MM.1S (cell line): ENCODE results near the gene CARMIL1.

Experiments used
- DNase-seq: peaks from one replicate; pipeline ENCODE4 v3.0.0-alpha.2; 2015
- H2AFZ ChIP-seq: fragments of 300-600 bp; sonication (generic); 2 replicates; pipeline ENCODE4 v1.6.0; 2016; ENCODE audit warnings: antibody characterized with exemption, low read length
- H3F3A ChIP-seq: fragments of 300-600 bp; sonication (generic); 2 replicates; pipeline ENCODE4 v1.6.1; 2016; ENCODE audit warnings: mild to moderate bottlenecking, antibody characterized with exemption, low read length, moderate library complexity, mixed read lengths; ENCODE audit not compliant: insufficient read depth
- H3K27ac ChIP-seq: fragments of 300-600 bp; sonication (generic); 2 replicates; pipeline ENCODE4 v1.5.1; 2016; ENCODE audit warnings: mild to moderate bottlenecking, low read length
- H3K27me3 ChIP-seq: fragments of 300-600 bp; sonication (generic); replicated peaks from 2 replicates; pipeline ENCODE4 v1.6.0; 2016; ENCODE audit warnings: low read length; ENCODE audit not compliant: insufficient read depth
- H3K36me3 ChIP-seq: fragments of 300-600 bp; sonication (generic); replicated peaks from 2 replicates; pipeline ENCODE4 v1.6.1; 2016; ENCODE audit warnings: mild to moderate bottlenecking, low read length, mixed read lengths; ENCODE audit not compliant: insufficient read depth
- H3K4me1 ChIP-seq: fragments of 300-600 bp; sonication (generic); 2 replicates; pipeline ENCODE4 v1.6.1; 2016; ENCODE audit warnings: low read length, mixed read lengths
- H3K4me2 ChIP-seq: fragments of 300-600 bp; sonication (generic); 2 replicates; pipeline ENCODE4 v1.6.0; 2016; ENCODE audit warnings: low read depth, low read length
- H3K4me3 ChIP-seq: fragments of 300-600 bp; sonication (generic); 2 replicates; pipeline ENCODE4 v1.5.1; 2016; ENCODE audit warnings: low read length, mixed read lengths
- H3K79me2 ChIP-seq: fragments of 300-600 bp; sonication (generic); 2 replicates; pipeline ENCODE4 v1.6.1; 2016; ENCODE audit warnings: mixed run types, low read length, mixed read lengths
- H3K9ac ChIP-seq: fragments of 300-600 bp; sonication (generic); 2 replicates; pipeline ENCODE4 v1.6.1; 2016; ENCODE audit warnings: low read length, mixed read lengths
- H3K9me2 ChIP-seq: fragments of 300-600 bp; sonication (generic); replicated peaks from 2 replicates; pipeline ENCODE4 v1.6.1; 2016; ENCODE audit warnings: mild to moderate bottlenecking, low read length, mixed read lengths; ENCODE audit not compliant: insufficient read depth
- H3K9me3 ChIP-seq: fragments of 300-600 bp; sonication (generic); replicated peaks from 2 replicates; pipeline ENCODE4 v1.6.1; 2016; ENCODE audit warnings: mild to moderate bottlenecking, low read length, mixed read lengths; ENCODE audit not compliant: insufficient read depth
- H4K20me1 ChIP-seq: fragments of 300-600 bp; sonication (generic); 2 replicates; pipeline ENCODE4 v1.6.1; 2016; ENCODE audit warnings: mild to moderate bottlenecking, low read length, moderate library complexity, mixed read lengths; ENCODE audit not compliant: insufficient read depth
- CTCF ChIP-seq: fragments of 300-600 bp; sonication (generic); IDR thresholded peaks from 2 replicates; pipeline ENCODE4 v1.5.1; 2016; ENCODE audit warnings: antibody characterized with exemption, low read length, mixed read lengths
- EZH2 ChIP-seq: fragments of 300-600 bp; sonication (generic); optimal IDR thresholded peaks from 2 replicates; pipeline ENCODE3; 2017; ENCODE audit warnings: low read depth, mild to moderate bottlenecking, antibody characterized with exemption, low read length, mixed read lengths
- EZH2phosphoT487 ChIP-seq: fragments of 300-600 bp; sonication (generic); IDR thresholded peaks from 2 replicates; pipeline ENCODE4 v1.6.1; 2018; ENCODE audit warnings: antibody characterized with exemption, low read length

CARMIL1 gene

GRCh38 chr6:25366903-25367545 is 87.8 kb downstream of the CARMIL1 start:
- no peaks in the 10 kb centered on the region for H3K36me3 ChIP-seq
- peaks cover 40% of the 10 kb centered on the region for H3K4me1 ChIP-seq
- TF ChIP-seq EZH2phosphoT487 (no peak), CTCF (no peak), EZH2 (no peak)
- peaks cover 55% of the 10 kb centered on the region for H3F3A ChIP-seq
- H2AFZ ChIP-seq: no peak overlapping the region
- H3K27me3 ChIP-seq: no peaks in the 10 kb centered on the region
- peak; percentile 82 for DNase-seq
- H3K27ac ChIP-seq: peak overlapping the region; percentile 97
- no peaks in the 10 kb centered on the region for H3K9me3 ChIP-seq
- H4K20me1 ChIP-seq: no peaks in the 10 kb centered on the region
- peak overlapping the region; percentile 29 for H3K4me3 ChIP-seq
- no peaks in the 10 kb centered on the region for H3K9me2 ChIP-seq
- peak overlapping the region; percentile 54 for H3K9ac ChIP-seq
- peaks cover 98% of the 10 kb centered on the region for H3K79me2 ChIP-seq
- H3K4me2 ChIP-seq: peak overlapping the region; percentile 86

GRCh38 chr6:25369036-25369432 is 89.9 kb downstream of the CARMIL1 start:
- Histone ChIP-seq H3K9me2 (no peaks in the 10 kb centered on the region), H3K4me1 (peaks cover 51% of the 10 kb centered on the region), H3K4me2 (peak overlapping the region; percentile 86), H3K27me3 (no peaks in the 10 kb centered on the region), H3K4me3 (peak overlapping the region; percentile 59), H3K79me2 (peaks cover 98% of the 10 kb centered on the region), H3K9ac (peak overlapping the region; percentile 80), H4K20me1 (no peaks in the 10 kb centered on the region), H3K36me3 (no peaks in the 10 kb centered on the region), H3K27ac (peak overlapping the region; percentile 97), H3K9me3 (no peaks in the 10 kb centered on the region), H3F3A (peaks cover 63% of the 10 kb centered on the region), H2AFZ (no peak overlapping the region)
- no peak for DNase-seq
- TF ChIP-seq CTCF (no peak), EZH2phosphoT487 (no peak), EZH2 (no peak)

- DNase-seq: peak; percentile 75
- Histone ChIP-seq H3K9ac (peak overlapping the region; percentile 80), H3K36me3 (no peaks in the 10 kb centered on the region), H4K20me1 (no peaks in the 10 kb centered on the region), H3K4me2 (peak overlapping the region; percentile 86), H3K9me2 (no peaks in the 10 kb centered on the region), H3K79me2 (peaks cover 98% of the 10 kb centered on the region), H3K4me3 (peak overlapping the region; percentile 59), H3F3A (peaks cover 66% of the 10 kb centered on the region), H3K4me1 (peaks cover 54% of the 10 kb centered on the region), H2AFZ (0 out of 2 replicates have a peak overlapping the region, but pooled peaks have one; percentile 11), H3K9me3 (no peaks in the 10 kb centered on the region), H3K27me3 (no peaks in the 10 kb centered on the region), H3K27ac (peak overlapping the region; percentile 97)
- TF ChIP-seq CTCF: no peak
- TF ChIP-seq EZH2phosphoT487: no peak
- no peak for TF ChIP-seq EZH2
These were observed 90.4 kb downstream of the CARMIL1 start for GRCh38 chr6:25369433-25370177.
